ENCODE data around the gene FBXL12.
"Not testable (repeated sequence)": the region's sequence is repeated elsewhere in the genome, so short reads cannot be mapped to it uniquely, and the experiment has no call there.

The FBXL12 gene

DNA sequence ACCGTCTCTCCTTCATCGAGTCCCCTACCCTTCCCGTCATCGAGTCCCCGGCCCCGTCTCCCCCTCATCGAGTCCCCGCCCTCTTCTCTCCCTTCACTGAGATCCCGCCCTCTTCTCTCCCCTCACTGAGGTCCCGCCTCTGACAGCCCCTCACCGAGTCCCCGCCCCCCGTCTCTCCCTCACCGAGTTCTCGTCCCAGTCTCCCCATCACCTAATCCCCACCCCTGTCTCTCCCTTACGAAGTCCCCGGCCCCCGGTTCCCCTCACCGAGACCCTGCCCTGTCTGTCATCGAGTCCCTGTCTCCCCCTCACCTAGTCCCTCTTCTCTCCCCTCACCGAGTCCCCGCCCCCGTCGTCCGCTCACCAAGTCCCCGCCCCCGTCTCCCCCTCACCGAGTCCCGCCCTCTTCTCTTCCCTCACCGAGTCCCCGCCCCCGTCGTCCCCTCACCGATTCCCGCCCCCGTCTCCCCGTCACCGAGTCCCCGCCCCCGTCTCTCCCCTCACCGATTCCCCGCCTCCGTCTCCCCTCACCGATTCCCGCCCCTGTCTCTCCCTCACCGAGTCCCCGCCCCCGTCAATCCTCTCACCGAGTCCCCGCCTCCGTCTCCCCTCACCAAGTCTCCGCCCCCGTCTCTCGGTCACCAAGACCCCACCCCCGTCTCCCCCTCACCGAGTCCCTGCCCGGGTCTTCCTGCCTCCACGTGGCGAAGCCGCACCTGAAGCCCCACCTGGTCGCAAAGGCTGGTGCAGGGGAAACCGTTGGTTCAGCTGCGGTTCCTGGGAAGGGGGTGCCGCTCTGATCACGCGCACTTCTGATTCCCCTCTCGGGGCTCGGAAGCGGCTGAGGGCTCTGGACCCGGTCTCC, 26.4 kb downstream of the FBXL12 start:
- DNase-seq (ENCODE audit: low spot score), result peak; percentile 92

DNA sequence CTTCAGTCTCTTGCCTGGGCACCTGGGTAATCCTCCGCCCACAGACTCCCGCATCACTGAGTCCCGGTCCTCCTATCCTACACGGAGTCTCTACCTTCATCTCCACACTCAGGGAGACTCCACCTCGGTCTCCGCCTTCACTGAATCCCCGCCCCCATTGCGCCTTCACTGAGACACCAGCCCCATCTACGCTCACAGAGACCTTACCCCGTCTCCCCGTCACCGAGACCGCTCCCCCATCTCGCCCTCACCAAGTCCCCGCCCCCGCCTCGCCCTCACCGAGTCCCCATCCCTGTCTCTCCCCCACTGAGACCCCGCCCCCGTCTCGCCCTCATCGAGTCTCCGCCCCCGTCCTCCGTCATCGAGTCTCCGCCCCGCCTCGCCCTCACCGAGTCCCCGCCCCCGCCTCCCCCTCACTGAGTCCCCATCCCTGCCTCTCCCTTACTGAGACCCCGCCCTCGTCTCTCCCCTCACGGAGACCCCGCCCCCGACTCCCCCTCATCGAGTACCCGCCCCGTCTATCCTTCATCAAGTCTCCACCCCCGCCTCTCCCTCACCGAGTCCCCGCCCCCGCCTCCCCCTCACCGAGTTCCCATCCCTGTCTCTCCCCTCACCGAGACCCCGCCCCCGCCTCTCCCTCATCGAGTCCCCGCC, 27.2 kb downstream of the FBXL12 start:
- DNase-seq (ENCODE audit: low spot score), result peak; percentile 93

DNA sequence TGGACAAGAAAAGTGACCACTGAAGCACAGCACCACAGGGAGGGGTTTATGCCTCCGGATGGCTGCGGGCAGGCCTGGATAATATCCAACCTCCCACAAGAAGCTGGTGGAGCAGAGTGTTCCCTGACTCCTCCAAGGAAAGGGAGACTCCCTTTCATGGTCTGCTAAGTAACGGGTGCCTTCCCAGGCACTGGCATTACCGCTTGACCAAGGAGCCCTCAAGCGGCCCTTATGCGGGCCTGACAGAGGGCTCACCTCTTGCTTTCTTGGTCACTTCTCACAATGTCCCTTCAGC, 27.9 kb downstream of the FBXL12 start:
- DNase-seq (ENCODE audit: low spot score), result not testable (repeated sequence)

- not testable (repeated sequence) for DNase-seq (ENCODE audit: low spot score)
These were observed 29.3 kb downstream of the FBXL12 start for GRCh38 chr19:9789579-9789978.

GRCh38 chr19:9789066-9789465, 29.8 kb downstream of the FBXL12 start:
- no peak for DNase-seq (ENCODE audit: low spot score)

DNA sequence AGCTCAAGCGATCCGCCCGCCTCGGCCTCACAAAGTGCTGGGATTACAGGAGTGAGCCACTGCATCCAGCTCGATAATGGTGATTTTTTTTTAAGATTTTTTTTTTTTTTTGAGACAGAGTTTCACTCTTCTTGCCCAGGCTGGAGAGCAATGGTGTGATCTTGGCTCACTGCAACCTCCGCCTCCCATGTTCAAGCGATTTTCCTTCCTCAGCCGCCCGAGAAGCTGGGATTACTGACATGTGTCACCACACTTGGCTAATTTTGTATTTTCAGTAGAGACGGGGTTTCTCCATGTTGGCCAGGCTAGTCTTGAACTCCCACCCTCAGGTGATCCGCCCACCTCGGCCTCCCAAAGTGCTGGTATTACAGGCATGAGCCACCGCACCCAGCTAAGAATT, 30.3 kb downstream of the FBXL12 start:
- DNase-seq (ENCODE audit: low spot score), result not testable (repeated sequence)

DNA sequence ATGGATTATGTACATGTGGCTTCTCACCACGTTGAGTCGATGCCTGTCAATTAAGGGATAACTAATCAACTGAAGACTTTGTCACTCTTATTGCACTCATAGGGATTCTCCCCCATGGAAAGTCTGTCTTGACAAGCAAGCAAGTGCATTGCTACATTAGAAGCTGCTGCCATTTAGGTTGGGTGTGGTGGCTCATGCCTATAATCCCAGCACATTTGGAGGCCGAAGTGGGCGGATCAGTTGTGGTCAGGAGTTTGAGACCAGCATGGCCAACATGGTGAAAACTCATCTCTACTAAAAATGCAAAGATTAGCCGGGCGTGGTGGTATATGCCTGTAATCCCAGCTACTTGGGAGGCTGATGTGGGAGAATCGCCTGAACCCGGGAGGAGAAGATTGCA, 32.1 kb downstream of the FBXL12 start:
- DNase-seq (ENCODE audit: low spot score), result no peak

DNA sequence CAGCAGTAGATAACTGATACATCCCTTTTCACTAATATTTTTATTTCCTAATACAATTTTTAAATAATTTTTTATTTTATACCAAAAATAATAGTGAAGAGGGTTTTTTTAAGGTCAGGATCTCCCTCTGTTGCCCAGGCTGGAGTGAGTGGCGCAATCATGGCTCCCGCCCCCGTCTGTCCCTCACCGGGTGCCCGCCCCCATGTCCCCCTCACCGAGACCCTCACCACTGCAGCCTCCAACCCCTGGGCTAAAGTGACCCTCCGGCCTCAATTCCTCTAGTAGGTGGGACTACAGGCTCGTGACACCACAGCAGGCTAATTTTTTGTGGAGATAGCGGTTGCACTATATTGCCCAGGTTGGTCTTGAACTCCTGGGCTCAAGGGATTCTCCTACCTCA, 32.5 kb downstream of the FBXL12 start:
- DNase-seq (ENCODE audit: low spot score), result no peak

DNA sequence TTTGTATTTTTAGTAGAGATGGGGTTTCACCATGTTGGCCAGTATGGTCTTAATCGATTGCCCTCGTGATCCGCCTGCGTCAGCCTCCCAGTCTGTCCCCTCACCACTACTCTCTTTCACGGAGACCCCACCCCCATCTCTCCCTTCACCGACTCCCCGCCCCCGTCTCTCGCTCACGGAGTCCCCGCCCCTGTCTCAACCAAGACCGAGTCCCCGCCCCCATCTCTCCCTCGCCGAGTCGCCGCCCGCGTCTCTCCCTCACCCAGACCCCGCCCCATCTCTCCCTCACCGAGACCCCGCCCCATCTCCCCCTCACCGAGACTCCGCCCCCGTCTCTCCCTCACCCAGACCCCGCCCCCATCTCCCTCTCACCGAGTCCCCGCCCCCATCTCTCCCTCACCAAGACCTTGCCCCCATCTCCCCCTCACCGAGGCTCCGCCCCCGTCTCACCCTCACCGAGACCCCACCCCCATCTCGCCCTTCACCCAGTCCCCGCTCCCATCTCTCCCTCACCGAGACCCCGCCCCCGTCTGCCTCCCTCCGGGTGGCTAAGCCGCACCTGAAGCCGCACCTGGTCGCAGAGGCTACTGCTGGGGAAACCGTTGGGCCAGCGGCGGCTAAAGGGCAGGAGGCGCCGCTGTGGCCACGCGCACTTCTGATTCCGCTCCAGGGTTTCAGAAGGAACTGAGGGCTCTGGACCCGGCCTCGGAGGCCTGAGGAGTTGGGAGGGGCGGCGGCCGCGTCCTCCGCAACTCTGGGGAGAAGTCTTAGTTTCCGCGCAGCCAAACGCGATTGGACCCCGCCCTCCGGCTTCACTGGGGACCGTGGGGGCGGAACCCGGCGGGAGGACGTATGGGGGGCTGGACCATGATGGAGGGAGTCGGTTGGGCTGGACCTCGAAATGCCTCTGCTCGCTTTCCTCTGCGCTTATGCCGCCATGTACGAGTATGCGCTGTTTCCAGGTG, 33.2 kb downstream of the FBXL12 start:
- peak; percentile 93 for DNase-seq (ENCODE audit: low spot score)

DNA sequence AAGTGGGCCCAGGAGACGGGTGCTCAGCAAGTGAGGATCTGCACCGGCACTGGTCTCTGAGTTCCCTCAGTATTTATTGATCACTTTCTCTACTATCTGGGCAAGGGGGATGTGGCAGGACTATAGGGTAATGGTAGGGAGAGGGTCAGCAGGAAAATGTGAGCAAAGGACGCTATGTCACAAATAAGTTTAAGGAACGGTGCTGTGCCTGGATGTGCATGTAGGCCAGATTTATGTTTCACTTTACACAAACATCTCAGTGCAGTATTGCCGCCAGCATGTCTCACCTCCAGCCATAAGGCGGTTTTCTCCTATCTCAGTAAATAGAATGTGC, 34.7 kb downstream of the FBXL12 start:
- not testable (repeated sequence) for DNase-seq (ENCODE audit: low spot score)

GRCh38 chr19:9782338-9782737, 36.5 kb downstream of the FBXL12 start:
- DNase-seq (ENCODE audit: low spot score), result no peak

- peak; percentile 96 for DNase-seq (ENCODE audit: low spot score)
These were observed 50.4 kb downstream of the FBXL12 start, which contains the start of gene ZNF846 for GRCh38 chr19:9768175-9769112. Gene ZNF846 (minus strand): TSS chr19:9768738. CDS start chr19:9764950, 3,788 bp downstream.

Measured in AG08396 (cell line).